Inflammatory macrophage treated with lipopolysaccharide for 4 hours (primary cell): Measurements from ENCODE around the gene CFAP299.

Source experiments
- DNase-seq: peaks from one replicate; pipeline ENCODE4 v3.0.0-alpha.2; 2020

Gene CFAP299

GRCh38 chr4:80532674-80533333 is 197.3 kb downstream of the CFAP299 start:
- no peak for DNase-seq

GRCh38 chr4:80535551-80535950 is 200.0 kb downstream of the CFAP299 start:
- DNase-seq = no peak

- no peak for DNase-seq
Measured at GRCh38 chr4:80538276-80538926, 202.9 kb downstream of the CFAP299 start.

- DNase-seq = no peak
Measured at GRCh38 chr4:80539190-80539589, 203.7 kb downstream of the CFAP299 start.

- DNase-seq = no peak
Measured at GRCh38 chr4:80540349-80540748, 204.8 kb downstream of the CFAP299 start.

- DNase-seq = no peak
Measured at GRCh38 chr4:80540785-80541469, 205.4 kb downstream of the CFAP299 start.

- no peak for DNase-seq
Measured at GRCh38 chr4:80542747-80543146, 207.2 kb downstream of the CFAP299 start.

GRCh38 chr4:80560337-80560736 is 224.8 kb downstream of the CFAP299 start:
- DNase-seq = no peak

- DNase-seq = no peak
Measured at GRCh38 chr4:80566203-80566872, 230.8 kb downstream of the CFAP299 start.

- DNase-seq = no peak
Measured at GRCh38 chr4:80568891-80569290, 233.4 kb downstream of the CFAP299 start.

GRCh38 chr4:80576796-80577195 is 241.3 kb downstream of the CFAP299 start:
- DNase-seq = no peak

- DNase-seq = no peak
Measured at GRCh38 chr4:80578001-80578400, 242.5 kb downstream of the CFAP299 start.

GRCh38 chr4:80585542-80585941 is 250.0 kb downstream of the CFAP299 start:
- no peak for DNase-seq

GRCh38 chr4:80586716-80587115 is 251.2 kb downstream of the CFAP299 start:
- DNase-seq = no peak

- DNase-seq = no peak
Measured at GRCh38 chr4:80587871-80588385, 252.4 kb downstream of the CFAP299 start.

- no peak for DNase-seq
Measured at GRCh38 chr4:80592950-80593349, 257.4 kb downstream of the CFAP299 start.

- DNase-seq = no peak
Measured at GRCh38 chr4:80594701-80595100, 259.2 kb downstream of the CFAP299 start.

- no peak for DNase-seq
Measured at GRCh38 chr4:80608281-80608980, 272.9 kb downstream of the CFAP299 start.

GRCh38 chr4:80610199-80610598 is 274.7 kb downstream of the CFAP299 start:
- DNase-seq = no peak

- no peak for DNase-seq
Measured at GRCh38 chr4:80610845-80611677, 275.5 kb downstream of the CFAP299 start.

GRCh38 chr4:80611678-80611979 is 276.1 kb downstream of the CFAP299 start:
- no peak for DNase-seq

GRCh38 chr4:80613470-80613869 is 277.9 kb downstream of the CFAP299 start:
- DNase-seq = no peak
